Activated CD8-positive, alpha-beta memory T cell treated with anti-CD3 and anti-CD28 coated beads for 24 hours (primary cell): ENCODE data around the gene RAB31.

Experiments used
- DNase-seq: peaks from one replicate; pipeline ENCODE4 v3.0.0-alpha.2; 2020

Gene RAB31

GRCh38 chr18:9824952-9825371 lies 116.9 kb downstream of the RAB31 start:
- no peak for DNase-seq

GRCh38 chr18:9825571-9826073 lies 117.5 kb downstream of the RAB31 start:
- DNase-seq = no peak

GRCh38 chr18:9826685-9827084 lies 118.6 kb downstream of the RAB31 start:
- DNase-seq = no peak

- no peak for DNase-seq
These were observed 119.2 kb downstream of the RAB31 start for GRCh38 chr18:9827211-9827792.

GRCh38 chr18:9827793-9828505 lies 119.8 kb downstream of the RAB31 start:
- DNase-seq = no peak

GRCh38 chr18:9828506-9829396 lies 120.7 kb downstream of the RAB31 start:
- no peak for DNase-seq

- DNase-seq = no peak
These were observed 121.3 kb downstream of the RAB31 start for GRCh38 chr18:9829397-9829712.

GRCh38 chr18:9831036-9831722 lies 123.1 kb downstream of the RAB31 start:
- no peak for DNase-seq

- no peak for DNase-seq
These were observed 123.7 kb downstream of the RAB31 start for GRCh38 chr18:9831723-9832199.

- DNase-seq = no peak
These were observed 124.8 kb downstream of the RAB31 start for GRCh38 chr18:9832871-9833270.

- no peak for DNase-seq
These were observed 126.5 kb downstream of the RAB31 start for GRCh38 chr18:9834551-9834950.

- no peak for DNase-seq
These were observed 127.1 kb downstream of the RAB31 start for GRCh38 chr18:9835113-9835755.

GRCh38 chr18:9835825-9836224 lies 127.7 kb downstream of the RAB31 start:
- DNase-seq = no peak

GRCh38 chr18:9838144-9838877 lies 130.2 kb downstream of the RAB31 start:
- DNase-seq = no peak

- DNase-seq = no peak
These were observed 131.1 kb downstream of the RAB31 start for GRCh38 chr18:9839211-9839610.

GRCh38 chr18:9839853-9840252 lies 131.8 kb downstream of the RAB31 start:
- no peak for DNase-seq

- DNase-seq = no peak
These were observed 133.7 kb downstream of the RAB31 start for GRCh38 chr18:9841752-9842151.

GRCh38 chr18:9842448-9842847 lies 134.3 kb downstream of the RAB31 start:
- no peak for DNase-seq

GRCh38 chr18:9845256-9845655 lies 137.2 kb downstream of the RAB31 start:
- DNase-seq = no peak

- no peak for DNase-seq
These were observed 138.2 kb downstream of the RAB31 start for GRCh38 chr18:9846162-9846925.
